ENCODE results near the gene TMEM119.

The TMEM119 gene

DNA sequence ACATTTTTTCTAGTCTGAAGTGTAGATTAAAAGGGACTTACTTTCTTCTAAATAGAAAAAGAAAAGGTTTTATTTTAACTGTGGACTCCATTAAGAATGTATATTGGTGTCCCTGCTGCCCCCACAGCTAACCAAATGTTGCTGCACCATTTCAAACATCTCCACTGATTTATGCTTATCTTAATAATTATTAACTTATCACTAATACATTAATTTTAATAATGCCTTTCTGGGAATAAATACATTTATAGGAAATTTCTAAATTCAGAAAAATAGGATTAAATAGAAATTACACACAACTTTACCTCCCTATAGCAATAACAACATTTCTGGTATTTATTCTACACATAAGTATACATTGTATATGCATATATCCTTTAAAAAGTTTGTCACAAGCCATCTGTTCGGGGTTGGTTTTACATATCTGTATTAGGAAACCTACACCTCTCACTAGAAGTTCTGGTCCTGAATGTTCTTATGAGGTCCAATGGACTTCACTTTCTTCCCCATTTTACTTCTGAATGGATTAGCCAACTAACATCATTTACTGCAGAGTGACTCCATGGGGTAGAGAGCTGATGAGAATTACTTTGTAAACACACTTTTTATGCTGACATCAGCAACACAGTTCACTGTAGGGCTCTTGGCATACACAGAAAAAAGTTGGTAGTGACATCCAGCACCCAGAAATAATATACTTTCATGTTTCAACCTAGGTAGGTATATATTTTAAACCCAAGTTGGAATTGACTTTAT, 45.2 kb upstream of the TMEM119 start:
- TF ChIP-seq ZFX (IDR thresholded peaks at IDR 0.05; ENCODE audit: borderline replicate concordance) (no peak), CTCF (IDR thresholded peaks at IDR 0.05) (no peak)
- no peak overlapping the region for H3K27ac ChIP-seq

DNA sequence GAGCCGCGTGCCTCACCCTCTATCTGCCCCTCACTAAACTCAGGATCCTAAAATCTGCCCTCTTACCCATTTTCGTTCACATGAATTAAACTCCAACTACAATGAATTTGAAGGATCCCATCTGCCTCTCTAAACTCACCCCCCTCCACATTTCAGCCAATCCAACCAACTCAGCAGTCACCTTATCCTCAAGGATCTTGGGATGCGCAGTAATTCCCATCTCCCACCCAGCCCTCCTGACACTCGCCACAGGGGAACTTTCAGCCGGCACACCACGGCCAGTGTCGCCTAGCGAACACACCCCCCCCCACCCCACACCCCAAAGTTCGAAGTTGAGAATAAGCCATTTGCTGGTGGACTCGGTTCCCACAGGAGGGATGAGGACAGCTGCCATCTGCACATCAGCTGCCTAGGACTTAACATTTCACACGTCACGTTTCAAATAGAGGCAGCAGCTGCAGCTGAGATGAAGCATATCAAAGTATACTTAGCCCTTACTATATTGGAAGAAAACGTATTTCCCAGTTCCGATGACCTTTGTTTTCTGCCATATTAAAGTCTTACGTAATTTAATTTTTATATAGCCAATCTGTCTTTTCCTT, 44.5 kb upstream of the TMEM119 start:
- H3K27ac ChIP-seq = no peak overlapping the region
- TF ChIP-seq CTCF (IDR thresholded peaks at IDR 0.05) (no peak), ZFX (IDR thresholded peaks at IDR 0.05; ENCODE audit: borderline replicate concordance) (no peak)

GRCh38 chr12:108641446-108642268, 43.8 kb upstream of the TMEM119 start:
- TF ChIP-seq CTCF (IDR thresholded peaks at IDR 0.05) (no peak), ZFX (IDR thresholded peaks at IDR 0.05; ENCODE audit: borderline replicate concordance) (no peak)
- no peak overlapping the region for H3K27ac ChIP-seq

- H3K27ac ChIP-seq = no peak overlapping the region
- TF ChIP-seq CTCF (IDR thresholded peaks at IDR 0.05) (no peak), ZFX (IDR thresholded peaks at IDR 0.05; ENCODE audit: borderline replicate concordance) (no peak)
These were observed 43.0 kb upstream of the TMEM119 start for GRCh38 chr12:108640802-108641445.

- H3K27ac ChIP-seq = no peak overlapping the region
- TF ChIP-seq CTCF (IDR thresholded peaks at IDR 0.05) (no peak), ZFX (IDR thresholded peaks at IDR 0.05; ENCODE audit: borderline replicate concordance) (no peak)
These were observed 41.3 kb upstream of the TMEM119 start for GRCh38 chr12:108638997-108639822.

DNA sequence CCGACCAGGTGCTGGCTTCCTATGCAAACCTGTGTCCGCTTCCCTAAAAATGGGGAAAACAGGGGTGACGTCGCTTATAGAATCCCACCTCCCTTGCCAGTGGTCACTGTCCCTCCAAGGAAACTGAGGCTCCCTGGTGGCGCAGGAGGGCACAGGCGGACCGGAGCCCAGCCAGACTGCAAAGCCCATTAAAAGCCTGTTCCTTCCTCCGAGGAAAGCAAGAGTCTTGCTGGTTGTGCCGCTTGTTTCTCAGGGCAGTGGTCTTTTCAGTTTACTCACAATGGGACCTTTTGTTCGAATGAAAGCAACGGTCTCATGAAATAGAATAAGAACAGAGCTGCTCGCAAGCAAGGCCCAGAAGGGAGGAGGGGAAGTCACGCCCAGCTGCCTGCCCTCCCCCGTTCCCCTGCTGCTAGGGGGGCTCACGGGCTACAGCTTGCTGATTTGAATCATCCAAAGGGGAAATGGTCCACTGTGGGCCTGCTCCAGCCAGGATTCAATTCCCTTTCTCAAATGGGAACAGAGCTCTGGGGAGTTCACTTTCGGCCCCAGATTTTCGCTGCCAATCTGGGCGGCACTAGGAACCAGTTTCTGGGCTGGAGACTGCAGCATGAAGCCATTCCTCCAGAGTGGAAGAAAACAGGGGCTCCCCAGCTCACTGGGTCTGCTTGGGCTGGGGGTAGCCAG, 40.4 kb upstream of the TMEM119 start:
- no peak for TF ChIP-seq CTCF (IDR thresholded peaks at IDR 0.05)
- no peak for TF ChIP-seq ZFX (IDR thresholded peaks at IDR 0.05; ENCODE audit: borderline replicate concordance)
- H3K27ac ChIP-seq = no peak overlapping the region
